Measurements from ENCODE around the gene GNG3.

The GNG3 gene

DNA sequence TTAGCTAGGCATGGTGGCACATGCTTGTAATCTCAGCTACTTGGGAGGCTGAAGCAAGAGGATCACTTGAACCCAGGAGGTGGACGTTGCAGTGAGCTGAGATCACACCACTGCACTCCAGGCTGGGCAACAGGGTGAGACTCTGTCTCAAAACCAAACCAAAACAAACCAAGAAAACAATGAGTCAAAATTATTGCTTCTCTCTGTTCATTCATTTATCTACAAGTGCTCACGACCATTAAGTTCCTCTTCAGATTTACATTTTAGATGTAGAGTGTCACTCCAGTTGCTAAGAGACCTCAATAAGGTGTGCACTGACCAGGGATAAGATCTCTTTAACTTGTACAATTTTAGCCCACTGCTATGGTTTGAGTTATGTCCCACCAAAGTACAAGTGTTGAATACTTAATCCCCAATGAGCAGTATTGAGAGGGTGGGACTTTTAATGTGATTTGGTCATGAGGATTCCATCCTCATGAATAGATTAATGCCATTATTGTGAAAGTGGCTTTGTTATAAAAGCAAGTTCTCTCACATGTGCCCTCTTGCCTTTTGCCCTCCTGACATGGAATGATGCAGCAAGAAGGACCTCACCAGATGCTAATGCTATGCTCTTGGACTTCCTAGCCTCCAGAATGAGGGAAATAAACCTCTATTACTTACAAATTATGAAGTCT is 12.0 kb downstream of the GNG3 start:
- H3K27ac ChIP-seq (ENCODE audit: low read length, poor library complexity, severe bottlenecking): no peak overlapping the region
- H3K79me1 ChIP-seq (replicated peaks; ENCODE audit: low read length, poor library complexity, severe bottlenecking): peaks cover 17% of the 10 kb centered on the region
- no peak overlapping the region for H4K91ac ChIP-seq (ENCODE audit: low read length)
- no peak overlapping the region for H2BK12ac ChIP-seq (ENCODE audit: low read length in 2 of 2)
- no peak overlapping the region for H3K4me2 ChIP-seq (ENCODE audit: low read length, poor library complexity, severe bottlenecking)
- no peak overlapping the region for H2BK5ac ChIP-seq (ENCODE audit: low read depth, low read length, poor library complexity, severe bottlenecking)
- DNase-seq: no peak
- H2AK5ac ChIP-seq (ENCODE audit: low read length, severe bottlenecking): no peak overlapping the region
- peaks cover 54 to 96% of the 10 kb centered on the region in 2 experiments for H3K36me3 ChIP-seq (ENCODE audit: control insufficient read depth in 1 of 2, insufficient read depth in 2 of 2, low read depth in 1 of 2, low read length in 2 of 2)
- no peaks in the 10 kb centered on the region for H3K27me3 ChIP-seq (ENCODE audit: control insufficient read depth in 1 of 2, insufficient read depth in 1 of 2, low read length in 2 of 2)
- no peak overlapping the region for H3K4ac ChIP-seq (ENCODE audit: low read depth in 1 of 2, low read length in 2 of 2)
- H4K8ac ChIP-seq (ENCODE audit: low read length): no peak overlapping the region
- H3K9me3 ChIP-seq (ENCODE audit: control insufficient read depth, low read length): no peaks in the 10 kb centered on the region
- no peak overlapping the region for H3K4me3 ChIP-seq (ENCODE audit: insufficient read depth in 1 of 2, low read depth in 1 of 2, low read length in 2 of 2)
- H3K23ac ChIP-seq (ENCODE audit: low read length in 2 of 2): no peak overlapping the region
- H2AFZ ChIP-seq (ENCODE audit: low read depth, low read length): no peak overlapping the region
- no peak overlapping the region for H3K14ac ChIP-seq (ENCODE audit: low read length in 2 of 2)
- H2BK15ac ChIP-seq (ENCODE audit: low read depth, poor library complexity, severe bottlenecking): no peak overlapping the region
- H3K4me1 ChIP-seq (ENCODE audit: control insufficient read depth, insufficient read depth, low read depth, low read length): peaks cover 8% of the 10 kb centered on the region
- peak overlapping the region; percentile 48 for H3K9ac ChIP-seq (ENCODE audit: low read length)
- H2BK120ac ChIP-seq (ENCODE audit: low read depth, low read length): no peak overlapping the region
- 94% methylated on average over 2 of the region's 2 CpGs for WGBS
- no peak overlapping the region for H3K18ac ChIP-seq (ENCODE audit: low read depth in 1 of 2, low read length in 2 of 2)

- Histone ChIP-seq H3K9ac (ENCODE audit: low read length) (peak overlapping the region; percentile 35), H3K4me1 (ENCODE audit: control insufficient read depth, insufficient read depth, low read depth, low read length) (peaks cover 4% of the 10 kb centered on the region), H3K79me1 (replicated peaks; ENCODE audit: low read length, poor library complexity, severe bottlenecking) (peaks cover 7% of the 10 kb centered on the region), H2BK120ac (ENCODE audit: low read depth, low read length) (no peak overlapping the region), H2AFZ (ENCODE audit: low read depth, low read length) (no peak overlapping the region), H3K18ac (ENCODE audit: low read depth in 1 of 2, low read length in 2 of 2) (no peak overlapping the region), H4K91ac (ENCODE audit: low read length) (no peak overlapping the region), H3K36me3 (ENCODE audit: control insufficient read depth in 1 of 2, insufficient read depth in 2 of 2, low read depth in 1 of 2, low read length in 2 of 2) (peaks cover 37 to 72% of the 10 kb centered on the region in 2 experiments), H3K27ac (ENCODE audit: low read length, poor library complexity, severe bottlenecking) (peak overlapping the region; percentile 30), H3K4me3 (ENCODE audit: insufficient read depth in 1 of 2, low read depth in 1 of 2, low read length in 2 of 2) (no peak overlapping the region), H2BK5ac (ENCODE audit: low read depth, low read length, poor library complexity, severe bottlenecking) (no peak overlapping the region), H3K14ac (ENCODE audit: low read length in 2 of 2) (no peak overlapping the region), H3K27me3 (ENCODE audit: control insufficient read depth in 1 of 2, insufficient read depth in 1 of 2, low read length in 2 of 2) (no peaks in the 10 kb centered on the region), H2AK5ac (ENCODE audit: low read length, severe bottlenecking) (no peak overlapping the region), H3K4ac (ENCODE audit: low read depth in 1 of 2, low read length in 2 of 2) (no peak overlapping the region), H4K8ac (ENCODE audit: low read length) (peak overlapping the region; percentile 61), H2BK15ac (ENCODE audit: low read depth, poor library complexity, severe bottlenecking) (no peak overlapping the region), H3K9me3 (ENCODE audit: control insufficient read depth, low read length) (no peaks in the 10 kb centered on the region), H3K23ac (ENCODE audit: low read length in 2 of 2) (no peak overlapping the region), H2BK12ac (ENCODE audit: low read length in 2 of 2) (no peak overlapping the region), H3K4me2 (ENCODE audit: low read length, poor library complexity, severe bottlenecking) (no peak overlapping the region)
- 70% methylated on average over 7 of the region's 7 CpGs for WGBS
- peak; percentile 67 for DNase-seq
Measured at GRCh38 chr11:62721994-62722393, 14.5 kb downstream of the GNG3 start.

GRCh38 chr11:62724171-62724570 is 16.7 kb downstream of the GNG3 start:
- Histone ChIP-seq H4K8ac (ENCODE audit: low read length) (no peak overlapping the region), H3K4ac (ENCODE audit: low read depth in 1 of 2, low read length in 2 of 2) (no peak overlapping the region), H3K4me2 (ENCODE audit: low read length, poor library complexity, severe bottlenecking) (peak overlapping the region; percentile 50), H3K9ac (ENCODE audit: low read length) (peak overlapping the region; percentile 98), H3K18ac (ENCODE audit: low read depth in 1 of 2, low read length in 2 of 2) (no peak overlapping the region), H3K27ac (ENCODE audit: low read length, poor library complexity, severe bottlenecking) (no peak overlapping the region), H3K27me3 (ENCODE audit: control insufficient read depth in 1 of 2, insufficient read depth in 1 of 2, low read length in 2 of 2) (no peaks in the 10 kb centered on the region), H2BK12ac (ENCODE audit: low read length in 2 of 2) (no peak overlapping the region), H3K36me3 (ENCODE audit: control insufficient read depth in 1 of 2, insufficient read depth in 2 of 2, low read depth in 1 of 2, low read length in 2 of 2) (peaks cover 23 to 51% of the 10 kb centered on the region in 2 experiments), H3K79me1 (replicated peaks; ENCODE audit: low read length, poor library complexity, severe bottlenecking) (peaks cover 4% of the 10 kb centered on the region), H2BK120ac (ENCODE audit: low read depth, low read length) (no peak overlapping the region), H3K23ac (ENCODE audit: low read length in 2 of 2) (no peak overlapping the region), H3K9me3 (ENCODE audit: control insufficient read depth, low read length) (no peaks in the 10 kb centered on the region), H3K4me1 (ENCODE audit: control insufficient read depth, insufficient read depth, low read depth, low read length) (peaks cover 4% of the 10 kb centered on the region), H2AK5ac (ENCODE audit: low read length, severe bottlenecking) (no peak overlapping the region), H3K4me3 (ENCODE audit: insufficient read depth in 1 of 2, low read depth in 1 of 2, low read length in 2 of 2) (peak overlapping the region in 1 of 2 experiments; percentile 100), H2BK5ac (ENCODE audit: low read depth, low read length, poor library complexity, severe bottlenecking) (no peak overlapping the region), H2AFZ (ENCODE audit: low read depth, low read length) (no peak overlapping the region), H2BK15ac (ENCODE audit: low read depth, poor library complexity, severe bottlenecking) (no peak overlapping the region), H4K91ac (ENCODE audit: low read length) (no peak overlapping the region), H3K14ac (ENCODE audit: low read length in 2 of 2) (peak overlapping the region in 1 of 2 experiments; percentile 15)
- DNase-seq: no peak
- WGBS: 87% methylated on average over 8 of the region's 8 CpGs

DNA sequence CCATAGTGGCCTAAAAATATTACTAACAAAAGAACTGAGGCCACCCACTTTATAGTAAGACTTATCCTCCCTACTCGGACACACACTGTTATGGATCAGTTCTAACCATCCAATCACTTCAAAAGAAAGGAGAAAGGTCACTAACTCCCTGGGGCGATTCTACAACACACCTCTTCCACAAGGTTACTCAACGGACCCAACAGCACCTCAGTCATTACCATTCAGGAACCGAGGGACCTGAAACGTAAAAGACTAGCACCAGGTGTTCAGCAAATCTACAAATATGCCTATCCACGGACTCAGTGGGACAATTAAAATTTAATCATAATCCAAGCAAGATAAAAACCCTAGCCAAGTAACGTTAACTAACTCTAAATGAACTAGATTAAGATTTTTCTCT is 18.2 kb downstream of the GNG3 start:
- no peak overlapping the region for H2AK5ac ChIP-seq (ENCODE audit: low read length, severe bottlenecking)
- peak overlapping the region; percentile 87 for H3K4me2 ChIP-seq (ENCODE audit: low read length, poor library complexity, severe bottlenecking)
- H3K23ac ChIP-seq (ENCODE audit: low read length in 2 of 2): no peak overlapping the region
- H3K27ac ChIP-seq (ENCODE audit: low read length, poor library complexity, severe bottlenecking): peak overlapping the region; percentile 23
- H3K27me3 ChIP-seq (ENCODE audit: control insufficient read depth in 1 of 2, insufficient read depth in 1 of 2, low read length in 2 of 2): no peaks in the 10 kb centered on the region
- under 1% methylated on average over 7 of the region's 7 CpGs for WGBS
- H3K4ac ChIP-seq (ENCODE audit: low read depth in 1 of 2, low read length in 2 of 2): no peak overlapping the region
- peaks cover 12 to 36% of the 10 kb centered on the region in 2 experiments for H3K36me3 ChIP-seq (ENCODE audit: control insufficient read depth in 1 of 2, insufficient read depth in 2 of 2, low read depth in 1 of 2, low read length in 2 of 2)
- H4K8ac ChIP-seq (ENCODE audit: low read length): no peak overlapping the region
- no peak overlapping the region for H2BK5ac ChIP-seq (ENCODE audit: low read depth, low read length, poor library complexity, severe bottlenecking)
- peaks cover 9% of the 10 kb centered on the region for H3K4me1 ChIP-seq (ENCODE audit: control insufficient read depth, insufficient read depth, low read depth, low read length)
- no peak overlapping the region for H2AFZ ChIP-seq (ENCODE audit: low read depth, low read length)
- H2BK15ac ChIP-seq (ENCODE audit: low read depth, poor library complexity, severe bottlenecking): no peak overlapping the region
- H4K91ac ChIP-seq (ENCODE audit: low read length): no peak overlapping the region
- H3K18ac ChIP-seq (ENCODE audit: low read depth in 1 of 2, low read length in 2 of 2): no peak overlapping the region
- no peak overlapping the region for H2BK120ac ChIP-seq (ENCODE audit: low read depth, low read length)
- H3K79me1 ChIP-seq (replicated peaks; ENCODE audit: low read length, poor library complexity, severe bottlenecking): peaks cover 4% of the 10 kb centered on the region
- DNase-seq: no peak
- H3K9ac ChIP-seq (ENCODE audit: low read length): peak overlapping the region; percentile 98
- peak overlapping the region in 1 of 2 experiments; percentile 100 for H3K4me3 ChIP-seq (ENCODE audit: insufficient read depth in 1 of 2, low read depth in 1 of 2, low read length in 2 of 2)
- no peak overlapping the region for H2BK12ac ChIP-seq (ENCODE audit: low read length in 2 of 2)
- no peaks in the 10 kb centered on the region for H3K9me3 ChIP-seq (ENCODE audit: control insufficient read depth, low read length)
- H3K14ac ChIP-seq (ENCODE audit: low read length in 2 of 2): no peak overlapping the region
